ENCODE results near the gene EZR. TPM values are rescaled to one million over a fixed set of nuclear protein-coding genes. Genes with fewer than 3 reads are reported as not detected.

Gene EZR
- total RNA-seq, 2 donors from 2014 or later, result 76.8 to 103 TPM

GRCh38 chr6:158786645-158787304, 32.4 kb downstream of the EZR start:
- peaks cover 6 to 28% of the 10 kb centered on the region in 2 donors for H3K36me3 ChIP-seq (replicated peaks in 1 of 2; ENCODE audit: insufficient read depth in 1 of 2, low read depth in 2 of 2)
- no peaks in the 10 kb centered on the region for H3K27me3 ChIP-seq
- intact Hi-C loops (cut with DNase I), result loop anchor here (10.0 kb wide), 1 partner anchor 188 kb away; no protein-coding TSS in a partner anchor
- WGBS, 2 donors, result 37 to 49% methylated on average over 6 of the region's 6 CpGs
- H3K9me3 ChIP-seq, result no peaks in the 10 kb centered on the region
- peaks cover 21% of the 10 kb centered on the region for H3K4me1 ChIP-seq
- no peak overlapping the region for H3K27ac ChIP-seq
- DNase-seq (peak in 1 of 4 donors; percentile 4), ATAC-seq (no peak)
- TF ChIP-seq POLR2A (IDR thresholded peaks at IDR 0.05), result no peak
- no peak for TF ChIP-seq CTCF (IDR thresholded peaks at IDR 0.05)
- H3K4me3 ChIP-seq, result no peak overlapping the region

- DNase-seq (no peak), ATAC-seq (no peak)
- H3K27me3 ChIP-seq, result no peaks in the 10 kb centered on the region
- no peak overlapping the region for H3K4me3 ChIP-seq
- H3K36me3 ChIP-seq (replicated peaks in 1 of 2; ENCODE audit: insufficient read depth in 1 of 2, low read depth in 2 of 2), result peaks cover 6 to 28% of the 10 kb centered on the region in 2 donors
- intact Hi-C loops (cut with DNase I), result loop anchor here (10.0 kb wide), 1 partner anchor 190 kb away; no protein-coding TSS in a partner anchor
- TF ChIP-seq POLR2A (IDR thresholded peaks at IDR 0.05), result no peak
- no peak for TF ChIP-seq CTCF (IDR thresholded peaks at IDR 0.05)
- 90 to 92% methylated on average over 11 to 12 of the region's 12 CpGs for WGBS, 2 donors
- peaks cover 37% of the 10 kb centered on the region for H3K4me1 ChIP-seq
- H3K27ac ChIP-seq, result no peak overlapping the region
- H3K9me3 ChIP-seq, result no peaks in the 10 kb centered on the region
These were observed 34.1 kb downstream of the EZR start for GRCh38 chr6:158785036-158785435.

- TF ChIP-seq CTCF (IDR thresholded peaks at IDR 0.05), result no peak
- TF ChIP-seq POLR2A (IDR thresholded peaks at IDR 0.05), result no peak
- ATAC-seq, result no peak
- Histone ChIP-seq H3K27me3 (no peaks in the 10 kb centered on the region), H3K27ac (no peak overlapping the region), H3K36me3 (replicated peaks in 1 of 2; ENCODE audit: insufficient read depth in 1 of 2, low read depth in 2 of 2) (peaks cover 6 to 28% of the 10 kb centered on the region in 2 donors), H3K9me3 (no peaks in the 10 kb centered on the region), H3K4me1 (peaks cover 42% of the 10 kb centered on the region), H3K4me3 (no peak overlapping the region)
- intact Hi-C loops (cut with DNase I), result loop anchor here (10.0 kb wide), 1 partner anchor 190 kb away; no protein-coding TSS in a partner anchor
- DNase-seq, result no peak
- WGBS, 2 donors, result 75 to 84% methylated on average over 6 of the region's 6 CpGs
These were observed 34.7 kb downstream of the EZR start for GRCh38 chr6:158784505-158784904.

GRCh38 chr6:158783851-158784250, 35.3 kb downstream of the EZR start:
- intact Hi-C loops (cut with DNase I), result loop anchor here (10.0 kb wide), 1 partner anchor 191 kb away; no protein-coding TSS in a partner anchor
- no peak for DNase-seq
- TF ChIP-seq POLR2A (IDR thresholded peaks at IDR 0.05) (no peak), CTCF (IDR thresholded peaks at IDR 0.05) (no peak)

GRCh38 chr6:158783167-158783450, 36.1 kb downstream of the EZR start:
- DNase-seq (no peak), ATAC-seq (no peak)
- intact Hi-C loops (cut with DNase I), result loop anchor here (10.0 kb wide), 1 partner anchor 192 kb away; no protein-coding TSS in a partner anchor
- WGBS, 2 donors, result 70 to 85% methylated on average over 4 of the region's 4 CpGs
- no peaks in the 10 kb centered on the region for H3K27me3 ChIP-seq
- peaks cover 6 to 28% of the 10 kb centered on the region in 2 donors for H3K36me3 ChIP-seq (replicated peaks in 1 of 2; ENCODE audit: insufficient read depth in 1 of 2, low read depth in 2 of 2)
- H3K4me3 ChIP-seq, result no peak overlapping the region
- no peaks in the 10 kb centered on the region for H3K9me3 ChIP-seq
- H3K4me1 ChIP-seq, result peaks cover 43% of the 10 kb centered on the region
- H3K27ac ChIP-seq, result peak overlapping the region in 3 of 4 donors; percentile 88 to 91 (median 88)
- TF ChIP-seq CTCF (IDR thresholded peaks at IDR 0.05), result no peak
- TF ChIP-seq POLR2A (IDR thresholded peaks at IDR 0.05), result no peak

More at GRCh38 chr6:158783851-158784250, 35.3 kb downstream of the EZR start:
- Histone ChIP-seq H3K4me1 (peaks cover 43% of the 10 kb centered on the region), H3K4me3 (no peak overlapping the region), H3K36me3 (replicated peaks in 1 of 2; ENCODE audit: insufficient read depth in 1 of 2, low read depth in 2 of 2) (peaks cover 6 to 28% of the 10 kb centered on the region in 2 donors), H3K27me3 (no peaks in the 10 kb centered on the region), H3K9me3 (no peaks in the 10 kb centered on the region), H3K27ac (no peak overlapping the region)
- no peak for ATAC-seq
- 91 to 93% methylated on average over 5 of the region's 5 CpGs for WGBS, 2 donors
